ENCODE data around the gene MYO3B.

DNA sequence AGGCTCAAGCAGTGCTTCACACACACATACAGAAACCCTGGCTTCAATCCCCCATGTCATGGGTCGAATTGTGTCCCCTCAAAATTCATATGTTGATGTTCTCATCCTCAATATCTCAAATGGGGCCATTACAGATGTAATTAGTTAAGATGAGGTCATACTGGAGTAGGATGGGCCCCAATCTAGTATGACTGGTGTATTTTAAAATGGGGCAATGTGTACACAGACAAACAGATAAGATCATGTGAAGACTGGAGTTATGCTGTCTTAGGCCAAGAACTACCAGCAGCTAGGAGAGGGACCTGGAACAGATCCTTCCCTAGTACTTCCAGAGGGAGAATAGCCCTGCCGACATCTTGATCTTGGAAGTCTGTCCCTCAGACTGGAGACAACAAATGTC is 167.7 kb downstream of the MYO3B start:
- TF ChIP-seq GATA2 (IDR thresholded peaks at IDR 0.05; ENCODE audit: low read depth, low read length): no peak
- no peak for TF ChIP-seq GATA3 (IDR thresholded peaks at IDR 0.05; ENCODE audit: low read depth, low read length)
